OCI-LY7 (cell line): ENCODE measurements around the gene NRCAM.

Experiments used
- CTCF ChIP-seq: fragments of 200-600 bp; sonication (generic); conservative IDR thresholded peaks from 2 replicates; pipeline ENCODE4 v1.5.1; 2014; ENCODE audit warnings: mild to moderate bottlenecking, antibody characterized with exemption, low read length, moderate library complexity, mixed read lengths
- EZH2phosphoT487 ChIP-seq: fragments of 200-600 bp; sonication (generic); IDR thresholded peaks from 2 replicates; pipeline ENCODE4 v1.6.1; 2018; ENCODE audit warnings: low read depth, borderline replicate concordance, mild to moderate bottlenecking, mixed run types, antibody characterized with exemption, low read length, moderate library complexity, mixed read lengths

DNA sequence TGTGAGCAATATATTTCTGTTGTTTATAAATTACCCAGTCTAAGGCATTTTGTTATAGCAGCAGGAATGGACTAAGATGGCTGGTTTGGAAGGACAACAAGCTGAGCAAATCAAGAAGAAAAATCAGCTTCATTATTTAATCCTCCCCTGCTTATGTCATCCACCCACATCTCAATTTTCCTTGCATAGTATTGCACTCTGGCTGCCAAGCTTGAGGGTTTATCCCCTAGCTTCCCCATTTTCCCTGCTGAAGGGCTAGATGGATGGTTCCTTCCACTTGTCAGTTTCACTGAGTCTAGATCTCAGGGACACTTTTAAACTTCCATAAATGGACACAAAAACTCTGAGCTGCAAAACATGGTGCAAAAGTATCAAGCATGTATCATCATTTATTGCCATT lies 250.9 kb downstream of the NRCAM start:
- TF ChIP-seq CTCF (no peak), EZH2phosphoT487 (no peak)
